Progenitor cell of endocrine pancreas (in vitro differentiated cells): ENCODE measurements around the gene CSNK2A2. TPM values are rescaled to one million over a fixed set of nuclear protein-coding genes. Genes with fewer than 3 reads are reported as not detected.

Experiments used
- DNase-seq: peaks from one replicate; pipeline ENCODE4 v3.0.0; 2021; ENCODE audit warnings: low spot score; ENCODE audit not compliant: unreplicated experiment
- H3K27ac Mint-ChIP-seq: 2 replicates; pipeline ENCODE4 v1.8.0; 2021; ENCODE audit warnings: mild to moderate bottlenecking, moderate library complexity, mixed read lengths
- H3K27me3 Mint-ChIP-seq: 2 replicates; pipeline ENCODE4 v1.8.0; 2021; ENCODE audit warnings: mixed read lengths
- H3K36me3 Mint-ChIP-seq: 2 replicates; pipeline ENCODE4 v1.8.0; 2022; ENCODE audit warnings: mixed read lengths; ENCODE audit not compliant: insufficient read depth
- H3K4me1 Mint-ChIP-seq: 2 replicates; pipeline ENCODE4 v1.8.0; 2021; ENCODE audit warnings: low read depth, mixed read lengths
- H3K4me3 Mint-ChIP-seq: 2 replicates; pipeline ENCODE4 v1.8.0; 2021; ENCODE audit warnings: low read depth, mild to moderate bottlenecking, moderate library complexity, mixed read lengths
- H3K9me3 Mint-ChIP-seq: 2 replicates; pipeline ENCODE4 v1.8.0; 2021; ENCODE audit warnings: low read depth, mixed read lengths
- CTCF ChIP-seq: fragments of 200-600 bp; sonication (generic); IDR thresholded peaks from one replicate; pipeline ENCODE4 v1.5.0; 2021; ENCODE audit warnings: antibody characterized with exemption, mild to moderate bottlenecking; ENCODE audit not compliant: unreplicated experiment
- total RNA-seq: library from RNA; stranded (reverse); gene quantifications from 2 replicates; pipeline ENCODE4 v1.2.1, GENCODE V29; 2021

CSNK2A2 gene
- total RNA-seq, 1 donor from 2014 or later, result 99.9 TPM

- no peak for TF ChIP-seq CTCF
- Mint-ChIP-seq H3K36me3 (peaks cover 3% of the 10 kb centered on the region), H3K4me3 (peak overlapping the region; percentile 78), H3K9me3 (no peaks in the 10 kb centered on the region), H3K27ac (peak overlapping the region; percentile 59), H3K27me3 (peaks cover 31% of the 10 kb centered on the region), H3K4me1 (peaks cover 10% of the 10 kb centered on the region)
- no peak for DNase-seq
Measured at GRCh38 chr16:58198803-58199411, 1.0 kb upstream of the CSNK2A2 start.

GRCh38 chr16:58197314-58198012 is 443 bp downstream of the CSNK2A2 start:
- DNase-seq, result no peak
- Mint-ChIP-seq H3K4me3 (peak overlapping the region; percentile 93), H3K36me3 (peaks cover 8% of the 10 kb centered on the region), H3K27ac (peak overlapping the region; percentile 91), H3K4me1 (peaks cover 10% of the 10 kb centered on the region), H3K9me3 (no peaks in the 10 kb centered on the region), H3K27me3 (peaks cover 28% of the 10 kb centered on the region)
- no peak for TF ChIP-seq CTCF

- Mint-ChIP-seq H3K36me3 (peaks cover 10% of the 10 kb centered on the region), H3K4me1 (peaks cover 10% of the 10 kb centered on the region), H3K4me3 (peak overlapping the region; percentile 93), H3K27me3 (peaks cover 24% of the 10 kb centered on the region), H3K9me3 (no peaks in the 10 kb centered on the region), H3K27ac (peak overlapping the region; percentile 91)
- DNase-seq, result no peak
- TF ChIP-seq CTCF, result no peak
Measured at GRCh38 chr16:58196898-58197313, 1.0 kb downstream of the CSNK2A2 start.

GRCh38 chr16:58195771-58196170 is 2.1 kb downstream of the CSNK2A2 start:
- H3K4me3 Mint-ChIP-seq, result peak overlapping the region; percentile 93
- no peaks in the 10 kb centered on the region for H3K9me3 Mint-ChIP-seq
- H3K4me1 Mint-ChIP-seq, result peaks cover 10% of the 10 kb centered on the region
- H3K36me3 Mint-ChIP-seq, result peaks cover 15% of the 10 kb centered on the region
- no peak for DNase-seq
- H3K27me3 Mint-ChIP-seq, result peaks cover 24% of the 10 kb centered on the region
- no peak for TF ChIP-seq CTCF
- H3K27ac Mint-ChIP-seq, result no peak overlapping the region

- peaks cover 22% of the 10 kb centered on the region for H3K27me3 Mint-ChIP-seq
- H3K4me3 Mint-ChIP-seq, result no peak overlapping the region
- DNase-seq, result no peak
- no peak overlapping the region for H3K27ac Mint-ChIP-seq
- H3K36me3 Mint-ChIP-seq, result peaks cover 15% of the 10 kb centered on the region
- TF ChIP-seq CTCF, result no peak
- peaks cover 10% of the 10 kb centered on the region for H3K4me1 Mint-ChIP-seq
- H3K9me3 Mint-ChIP-seq, result no peaks in the 10 kb centered on the region
Measured at GRCh38 chr16:58195344-58195743, 2.6 kb downstream of the CSNK2A2 start.
